ENCODE results near the gene CCDC85C. TPM values are rescaled to one million over a fixed set of nuclear protein-coding genes. Genes with fewer than 3 reads are reported as not detected.

CCDC85C gene
- total and polyA plus RNA-seq, 2 experiments from 2014 or later, result 4.5 to 24.9 TPM

- H3K27ac Mint-ChIP-seq, result peak overlapping the region; percentile 66
- no peak for ATAC-seq
These were observed 77.0 kb downstream of the CCDC85C start for GRCh38 chr14:99527026-99527425.

GRCh38 chr14:99525699-99526080 is 78.3 kb downstream of the CCDC85C start:
- H3K9me3 Mint-ChIP-seq, result no peaks in the 10 kb centered on the region
- H3K79me2 ChIP-seq (replicated peaks; ENCODE audit: insufficient read depth), result no peaks in the 10 kb centered on the region; the same call in 1 of the 2 replicates
- H3K4me1 Mint-ChIP-seq, result peaks cover 58% of the 10 kb centered on the region
- H3K36me3 Mint-ChIP-seq (ENCODE audit: low read depth), result no peaks in the 10 kb centered on the region; the same call in 2 of the 3 replicates
- no peak for DNase-seq (ENCODE audit: low spot score)
- no peaks in the 10 kb centered on the region for H3K36me3 ChIP-seq (ENCODE audit: insufficient read depth)
- no peak overlapping the region for H3K4me3 ChIP-seq
- H3K4me3 Mint-ChIP-seq, result no peak overlapping the region
- H3K27ac Mint-ChIP-seq, result no peak overlapping the region
- no peaks in the 10 kb centered on the region for H3K27me3 ChIP-seq (ENCODE audit: insufficient read depth)
- TF ChIP-seq ZNF114 (CRISPR knock-in tag; IDR thresholded peaks at IDR 0.05), result no peak
- TF ChIP-seq, protein P1, sequence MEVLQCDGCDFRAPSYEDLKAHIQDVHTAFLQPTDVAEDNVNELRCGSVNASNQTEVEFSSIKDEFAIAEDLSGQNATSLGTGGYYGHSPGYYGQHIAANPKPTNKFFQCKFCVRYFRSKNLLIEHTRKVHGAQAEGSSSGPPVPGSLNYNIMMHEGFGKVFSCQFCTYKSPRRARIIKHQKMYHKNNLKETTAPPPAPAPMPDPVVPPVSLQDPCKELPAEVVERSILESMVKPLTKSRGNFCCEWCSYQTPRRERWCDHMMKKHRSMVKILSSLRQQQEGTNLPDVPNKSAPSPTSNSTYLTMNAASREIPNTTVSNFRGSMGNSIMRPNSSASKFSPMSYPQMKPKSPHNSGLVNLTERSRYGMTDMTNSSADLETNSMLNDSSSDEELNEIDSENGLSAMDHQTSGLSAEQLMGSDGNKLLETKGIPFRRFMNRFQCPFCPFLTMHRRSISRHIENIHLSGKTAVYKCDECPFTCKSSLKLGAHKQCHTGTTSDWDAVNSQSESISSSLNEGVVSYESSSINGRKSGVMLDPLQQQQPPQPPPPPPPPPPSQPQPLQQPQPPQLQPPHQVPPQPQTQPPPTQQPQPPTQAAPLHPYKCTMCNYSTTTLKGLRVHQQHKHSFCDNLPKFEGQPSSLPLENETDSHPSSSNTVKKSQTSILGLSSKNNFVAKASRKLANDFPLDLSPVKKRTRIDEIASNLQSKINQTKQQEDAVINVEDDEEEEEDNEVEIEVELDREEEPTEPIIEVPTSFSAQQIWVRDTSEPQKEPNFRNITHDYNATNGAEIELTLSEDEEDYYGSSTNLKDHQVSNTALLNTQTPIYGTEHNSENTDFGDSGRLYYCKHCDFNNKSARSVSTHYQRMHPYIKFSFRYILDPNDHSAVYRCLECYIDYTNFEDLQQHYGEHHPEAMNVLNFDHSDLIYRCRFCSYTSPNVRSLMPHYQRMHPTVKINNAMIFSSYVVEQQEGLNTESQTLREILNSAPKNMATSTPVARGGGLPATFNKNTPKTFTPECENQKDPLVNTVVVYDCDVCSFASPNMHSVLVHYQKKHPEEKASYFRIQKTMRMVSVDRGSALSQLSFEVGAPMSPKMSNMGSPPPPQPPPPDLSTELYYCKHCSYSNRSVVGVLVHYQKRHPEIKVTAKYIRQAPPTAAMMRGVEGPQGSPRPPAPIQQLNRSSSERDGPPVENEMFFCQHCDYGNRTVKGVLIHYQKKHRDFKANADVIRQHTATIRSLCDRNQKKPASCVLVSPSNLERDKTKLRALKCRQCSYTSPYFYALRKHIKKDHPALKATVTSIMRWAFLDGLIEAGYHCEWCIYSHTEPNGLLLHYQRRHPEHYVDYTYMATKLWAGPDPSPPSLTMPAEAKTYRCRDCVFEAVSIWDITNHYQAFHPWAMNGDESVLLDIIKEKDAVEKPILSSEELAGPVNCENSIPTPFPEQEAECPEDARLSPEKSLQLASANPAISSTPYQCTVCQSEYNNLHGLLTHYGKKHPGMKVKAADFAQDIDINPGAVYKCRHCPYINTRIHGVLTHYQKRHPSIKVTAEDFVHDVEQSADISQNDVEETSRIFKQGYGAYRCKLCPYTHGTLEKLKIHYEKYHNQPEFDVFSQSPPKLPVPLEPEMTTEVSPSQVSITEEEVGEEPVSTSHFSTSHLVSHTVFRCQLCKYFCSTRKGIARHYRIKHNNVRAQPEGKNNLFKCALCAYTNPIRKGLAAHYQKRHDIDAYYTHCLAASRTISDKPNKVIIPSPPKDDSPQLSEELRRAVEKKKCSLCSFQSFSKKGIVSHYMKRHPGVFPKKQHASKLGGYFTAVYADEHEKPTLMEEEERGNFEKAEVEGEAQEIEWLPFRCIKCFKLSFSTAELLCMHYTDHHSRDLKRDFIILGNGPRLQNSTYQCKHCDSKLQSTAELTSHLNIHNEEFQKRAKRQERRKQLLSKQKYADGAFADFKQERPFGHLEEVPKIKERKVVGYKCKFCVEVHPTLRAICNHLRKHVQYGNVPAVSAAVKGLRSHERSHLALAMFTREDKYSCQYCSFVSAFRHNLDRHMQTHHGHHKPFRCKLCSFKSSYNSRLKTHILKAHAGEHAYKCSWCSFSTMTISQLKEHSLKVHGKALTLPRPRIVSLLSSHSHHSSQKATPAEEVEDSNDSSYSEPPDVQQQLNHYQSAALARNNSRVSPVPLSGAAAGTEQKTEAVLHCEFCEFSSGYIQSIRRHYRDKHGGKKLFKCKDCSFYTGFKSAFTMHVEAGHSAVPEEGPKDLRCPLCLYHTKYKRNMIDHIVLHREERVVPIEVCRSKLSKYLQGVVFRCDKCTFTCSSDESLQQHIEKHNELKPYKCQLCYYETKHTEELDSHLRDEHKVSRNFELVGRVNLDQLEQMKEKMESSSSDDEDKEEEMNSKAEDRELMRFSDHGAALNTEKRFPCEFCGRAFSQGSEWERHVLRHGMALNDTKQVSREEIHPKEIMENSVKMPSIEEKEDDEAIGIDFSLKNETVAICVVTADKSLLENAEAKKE (CRISPR knock-in tag; IDR thresholded peaks at IDR 0.05), result no peak
- 0 out of 2 replicates have a peak, but pooled peaks cover 8% of the 10 kb centered on the region for H3F3A ChIP-seq (replicated peaks; ENCODE audit: low read depth)
- H4K20me1 ChIP-seq (replicated peaks; ENCODE audit: insufficient read depth), result no peaks in the 10 kb centered on the region
- H3K27me3 Mint-ChIP-seq (ENCODE audit: insufficient read depth, low read depth, poor library complexity), result peaks cover 15% of the 10 kb centered on the region
- no peak overlapping the region for H3K4me2 ChIP-seq
- H3K27ac ChIP-seq (ENCODE audit: low read depth), result no peak overlapping the region
- ATAC-seq, result no peak
- no peak overlapping the region for H2AFZ ChIP-seq
- peaks cover 42% of the 10 kb centered on the region for H3K4me1 ChIP-seq (ENCODE audit: insufficient read depth)
- H3K9me2 ChIP-seq (ENCODE audit: insufficient read depth), result no peaks in the 10 kb centered on the region

More at GRCh38 chr14:99527026-99527425, 77.0 kb downstream of the CCDC85C start:
- no peaks in the 10 kb centered on the region for H3K27me3 ChIP-seq (ENCODE audit: insufficient read depth)
- Mint-ChIP-seq H3K4me1 (peaks cover 57% of the 10 kb centered on the region), H3K9me3 (no peaks in the 10 kb centered on the region), H3K27me3 (ENCODE audit: insufficient read depth, low read depth, poor library complexity) (peaks cover 15% of the 10 kb centered on the region), H3K36me3 (ENCODE audit: low read depth) (no peaks in the 10 kb centered on the region), H3K4me3 (no peak overlapping the region)
- no peak for DNase-seq (ENCODE audit: low spot score)
- H3K4me2 ChIP-seq, result no peak overlapping the region
- H3K9me2 ChIP-seq (ENCODE audit: insufficient read depth), result no peaks in the 10 kb centered on the region
- H4K20me1 ChIP-seq (replicated peaks; ENCODE audit: insufficient read depth), result no peaks in the 10 kb centered on the region
- H3K27ac ChIP-seq (ENCODE audit: low read depth), result no peak overlapping the region
- 0 out of 2 replicates have a peak, but pooled peaks cover 10% of the 10 kb centered on the region for H3F3A ChIP-seq (replicated peaks; ENCODE audit: low read depth)
- H3K36me3 ChIP-seq (ENCODE audit: insufficient read depth), result no peaks in the 10 kb centered on the region
- no peak overlapping the region for H3K4me3 ChIP-seq
- H3K79me2 ChIP-seq (replicated peaks; ENCODE audit: insufficient read depth), result no peaks in the 10 kb centered on the region; the same call in 1 of the 2 replicates
- H2AFZ ChIP-seq, result no peak overlapping the region
- H3K4me1 ChIP-seq (ENCODE audit: insufficient read depth), result peaks cover 48% of the 10 kb centered on the region
- no peak for TF ChIP-seq JUNB (IDR thresholded peaks at IDR 0.05; ENCODE audit: unreplicated experiment)
- no peak for TF ChIP-seq CTCF (conservative IDR thresholded peaks at IDR 0.05; ENCODE audit: low read depth in 2 of 2)
